ENCODE results near the gene FOSB.
"Not testable (repeated sequence)": the region's sequence is repeated elsewhere in the genome, so short reads cannot be mapped to it uniquely, and the experiment has no call there.

The FOSB gene

GRCh38 chr19:45503909-45504308 is 36.1 kb downstream of the FOSB start:
- Histone ChIP-seq H3K9ac (ENCODE audit: low read length) (no peak overlapping the region), H3K27me3 (ENCODE audit: control insufficient read depth in 1 of 2, insufficient read depth in 2 of 2, low read length in 2 of 2) (peaks cover 6 to 10% of the 10 kb centered on the region in 2 donors), H3K4me1 (ENCODE audit: insufficient read depth, low read length) (no peaks in the 10 kb centered on the region), H3K36me3 (ENCODE audit: insufficient read depth, low read length) (no peaks in the 10 kb centered on the region), H3K27ac (ENCODE audit: low read depth, low read length) (no peak overlapping the region), H3K4me3 (ENCODE audit: low read depth in 1 of 2, low read length in 2 of 2) (no peak overlapping the region), H3K9me3 (ENCODE audit: low read length) (no peaks in the 10 kb centered on the region)

- Histone ChIP-seq H3K27ac (ENCODE audit: low read depth, low read length) (no peak overlapping the region), H3K4me1 (ENCODE audit: insufficient read depth, low read length) (peaks cover 10% of the 10 kb centered on the region), H3K9me3 (ENCODE audit: low read length) (no peaks in the 10 kb centered on the region), H3K36me3 (ENCODE audit: insufficient read depth, low read length) (no peaks in the 10 kb centered on the region), H3K9ac (ENCODE audit: low read length) (no peak overlapping the region), H3K4me3 (ENCODE audit: low read depth in 1 of 2, low read length in 2 of 2) (no peak overlapping the region), H3K27me3 (ENCODE audit: control insufficient read depth in 1 of 2, insufficient read depth in 2 of 2, low read length in 2 of 2) (no peaks in the 10 kb centered on the region)
These were observed 37.6 kb downstream of the FOSB start for GRCh38 chr19:45505151-45505995.

- H3K9me3 ChIP-seq (ENCODE audit: low read length), result no peaks in the 10 kb centered on the region
- H3K27ac ChIP-seq (ENCODE audit: low read depth, low read length), result peak overlapping the region; percentile 94
- H3K9ac ChIP-seq (ENCODE audit: low read length), result no peak overlapping the region
- peaks cover 15% of the 10 kb centered on the region for H3K4me1 ChIP-seq (ENCODE audit: insufficient read depth, low read length)
- no peaks in the 10 kb centered on the region for H3K36me3 ChIP-seq (ENCODE audit: insufficient read depth, low read length)
- H3K4me3 ChIP-seq (ENCODE audit: low read depth in 1 of 2, low read length in 2 of 2), result peak overlapping the region in 1 of 2 donors; percentile 98
- H3K27me3 ChIP-seq (ENCODE audit: control insufficient read depth in 1 of 2, insufficient read depth in 2 of 2, low read length in 2 of 2), result no peaks in the 10 kb centered on the region
These were observed 38.1 kb downstream of the FOSB start for GRCh38 chr19:45505996-45506245.

GRCh38 chr19:45506246-45506988 is 38.6 kb downstream of the FOSB start:
- Histone ChIP-seq H3K27me3 (ENCODE audit: control insufficient read depth in 1 of 2, insufficient read depth in 2 of 2, low read length in 2 of 2) (no peaks in the 10 kb centered on the region), H3K9ac (ENCODE audit: low read length) (peak overlapping the region; percentile 100), H3K36me3 (ENCODE audit: insufficient read depth, low read length) (no peaks in the 10 kb centered on the region), H3K27ac (ENCODE audit: low read depth, low read length) (peak overlapping the region; percentile 94), H3K9me3 (ENCODE audit: low read length) (no peaks in the 10 kb centered on the region), H3K4me3 (ENCODE audit: low read depth in 1 of 2, low read length in 2 of 2) (peak overlapping the region; percentile 98), H3K4me1 (ENCODE audit: insufficient read depth, low read length) (peaks cover 20% of the 10 kb centered on the region)

GRCh38 chr19:45506989-45507871 is 39.4 kb downstream of the FOSB start, which contains the start of gene VASP:
VASP (plus strand) TSS chr19:45507479; CDS start chr19:45507772, 293 bp downstream.
- Histone ChIP-seq H3K27me3 (ENCODE audit: control insufficient read depth in 1 of 2, insufficient read depth in 2 of 2, low read length in 2 of 2) (no peaks in the 10 kb centered on the region), H3K27ac (ENCODE audit: low read depth, low read length) (peak within 1 kb of the TSS; percentile 94), H3K4me1 (ENCODE audit: insufficient read depth, low read length) (peaks cover 26% of the 10 kb centered on the region), H3K4me3 (ENCODE audit: low read depth in 1 of 2, low read length in 2 of 2) (peak within 1 kb of the TSS; percentile 98), H3K9me3 (ENCODE audit: low read length) (no peaks in the 10 kb centered on the region), H3K9ac (ENCODE audit: low read length) (peak within 1 kb of the TSS; percentile 100), H3K36me3 (ENCODE audit: insufficient read depth, low read length) (no peaks in the 10 kb centered on the region)

GRCh38 chr19:45507872-45508416 is 40.1 kb downstream of the FOSB start:
- peak overlapping the region; percentile 100 for H3K9ac ChIP-seq (ENCODE audit: low read length)
- peak overlapping the region; percentile 94 for H3K27ac ChIP-seq (ENCODE audit: low read depth, low read length)
- H3K4me1 ChIP-seq (ENCODE audit: insufficient read depth, low read length), result peaks cover 28% of the 10 kb centered on the region
- no peaks in the 10 kb centered on the region for H3K36me3 ChIP-seq (ENCODE audit: insufficient read depth, low read length)
- no peaks in the 10 kb centered on the region for H3K9me3 ChIP-seq (ENCODE audit: low read length)
- H3K4me3 ChIP-seq (ENCODE audit: low read depth in 1 of 2, low read length in 2 of 2), result peak overlapping the region; percentile 98
- H3K27me3 ChIP-seq (ENCODE audit: control insufficient read depth in 1 of 2, insufficient read depth in 2 of 2, low read length in 2 of 2), result no peaks in the 10 kb centered on the region

- no peaks in the 10 kb centered on the region for H3K27me3 ChIP-seq (ENCODE audit: control insufficient read depth in 1 of 2, insufficient read depth in 2 of 2, low read length in 2 of 2)
- peak overlapping the region; percentile 100 for H3K9ac ChIP-seq (ENCODE audit: low read length)
- peak overlapping the region; percentile 98 for H3K4me3 ChIP-seq (ENCODE audit: low read depth in 1 of 2, low read length in 2 of 2)
- no peaks in the 10 kb centered on the region for H3K9me3 ChIP-seq (ENCODE audit: low read length)
- no peaks in the 10 kb centered on the region for H3K36me3 ChIP-seq (ENCODE audit: insufficient read depth, low read length)
- H3K4me1 ChIP-seq (ENCODE audit: insufficient read depth, low read length), result peaks cover 33% of the 10 kb centered on the region
- peak overlapping the region; percentile 94 for H3K27ac ChIP-seq (ENCODE audit: low read depth, low read length)
These were observed 40.6 kb downstream of the FOSB start for GRCh38 chr19:45508417-45508860.

- Histone ChIP-seq H3K36me3 (ENCODE audit: insufficient read depth, low read length) (no peaks in the 10 kb centered on the region), H3K27ac (ENCODE audit: low read depth, low read length) (peak overlapping the region; percentile 96), H3K27me3 (ENCODE audit: control insufficient read depth in 1 of 2, insufficient read depth in 2 of 2, low read length in 2 of 2) (no peaks in the 10 kb centered on the region), H3K9ac (ENCODE audit: low read length) (peak overlapping the region; percentile 100), H3K4me1 (ENCODE audit: insufficient read depth, low read length) (peaks cover 39% of the 10 kb centered on the region), H3K4me3 (ENCODE audit: low read depth in 1 of 2, low read length in 2 of 2) (peak overlapping the region; percentile 98), H3K9me3 (ENCODE audit: low read length) (no peaks in the 10 kb centered on the region)
These were observed 41.3 kb downstream of the FOSB start for GRCh38 chr19:45508861-45509691.

GRCh38 chr19:45509692-45510015 is 41.9 kb downstream of the FOSB start:
- Histone ChIP-seq H3K9me3 (ENCODE audit: low read length) (no peaks in the 10 kb centered on the region), H3K4me3 (ENCODE audit: low read depth in 1 of 2, low read length in 2 of 2) (peak overlapping the region; percentile 53 to 98), H3K4me1 (ENCODE audit: insufficient read depth, low read length) (peaks cover 45% of the 10 kb centered on the region), H3K36me3 (ENCODE audit: insufficient read depth, low read length) (no peaks in the 10 kb centered on the region), H3K27me3 (ENCODE audit: control insufficient read depth in 1 of 2, insufficient read depth in 2 of 2, low read length in 2 of 2) (no peaks in the 10 kb centered on the region), H3K27ac (ENCODE audit: low read depth, low read length) (peak overlapping the region; percentile 96), H3K9ac (ENCODE audit: low read length) (peak overlapping the region; percentile 86)

GRCh38 chr19:45510352-45510751 is 42.6 kb downstream of the FOSB start:
- not testable (repeated sequence) for H3K27me3 ChIP-seq (ENCODE audit: control insufficient read depth in 1 of 2, insufficient read depth in 2 of 2, low read length in 2 of 2); H3K36me3 ChIP-seq (ENCODE audit: insufficient read depth, low read length); H3K4me3 ChIP-seq (ENCODE audit: low read depth in 1 of 2, low read length in 2 of 2); H3K9me3 ChIP-seq (ENCODE audit: low read length)
- peak overlapping the region; percentile 86 for H3K9ac ChIP-seq (ENCODE audit: low read length)
- peak overlapping the region; percentile 96 for H3K27ac ChIP-seq (ENCODE audit: low read depth, low read length)
- H3K4me1 ChIP-seq (ENCODE audit: insufficient read depth, low read length), result peaks cover 52% of the 10 kb centered on the region

All from muscle layer of colon (tissue), 2 donors.